ENCODE measurements around the gene MMP15. TPM values are rescaled to one million over a fixed set of nuclear protein-coding genes. Genes with fewer than 3 reads are reported as not detected.
A peak's percentile ranks its signal among the peaks of the same experiment; 100 is the strongest.

Gene MMP15
- total and polyA plus RNA-seq, 9 donors = 0.86 to 6.7 (median 2.6) TPM

DNA sequence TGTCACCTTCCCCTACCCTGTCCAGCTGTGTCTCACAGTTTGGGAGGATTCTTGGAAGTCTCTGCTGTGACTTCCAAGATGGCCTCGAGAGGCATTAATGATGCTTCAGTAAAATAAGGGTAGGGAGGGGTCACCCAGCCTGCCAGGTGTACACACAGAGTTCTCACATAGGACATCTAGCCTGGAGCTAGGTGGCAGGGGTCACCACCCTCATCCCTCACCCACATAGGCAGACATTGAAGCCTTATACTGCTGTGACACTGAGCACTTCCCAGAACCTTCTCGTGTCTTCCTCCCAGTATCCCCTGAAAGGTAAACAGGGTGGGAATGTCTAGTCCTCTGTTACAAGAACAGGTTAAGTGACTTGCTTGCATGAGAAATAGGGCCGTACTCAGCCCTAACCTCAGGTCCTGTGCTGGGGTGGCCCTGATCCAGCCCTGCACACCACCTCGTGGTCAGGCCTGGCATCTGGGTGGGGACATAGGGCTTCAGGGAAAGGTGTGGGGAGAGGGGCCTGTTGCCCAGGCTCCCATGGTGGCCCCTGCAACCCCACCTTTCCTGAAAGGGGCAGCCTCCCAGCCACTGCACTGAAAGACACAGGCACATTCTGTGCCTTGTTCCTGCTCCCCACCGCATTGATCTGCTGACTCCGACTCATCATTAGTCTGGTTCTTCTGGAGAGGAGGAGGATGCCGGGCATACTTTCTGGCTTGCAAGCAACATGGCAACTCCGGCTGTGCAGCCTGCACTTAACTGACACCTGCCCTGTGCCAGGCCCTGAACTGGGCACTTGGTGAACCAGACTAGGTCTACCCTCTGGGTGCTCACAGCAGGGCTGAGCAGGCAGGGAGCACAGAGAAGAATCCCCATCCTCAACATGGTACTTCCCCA lies 3.6 kb upstream of the MMP15 start:
- Histone ChIP-seq H3K4me1 (ENCODE audit: insufficient read depth) (peaks cover 9% of the 10 kb centered on the region), H3K27ac (no peak overlapping the region)
- intact Hi-C loops (cut with DNase I) = loop anchor here (5.0 to 10.0 kb wide), 4 partner anchors 100 to 473 kb away; partner anchors contain the start of genes CSNK2A2 (in 2 of the 4) and CFAP20 (in 1 of the 4)

GRCh38 chr16:58022601-58023371 lies 2.8 kb upstream of the MMP15 start:
- H3K36me3 ChIP-seq = no peaks in the 10 kb centered on the region
- peak; percentile 73 to 88 (median 81) for DNase-seq
- H3K4me1 ChIP-seq (ENCODE audit: insufficient read depth) = peaks cover 11% of the 10 kb centered on the region
- TF ChIP-seq POLR2A (IDR thresholded peaks at IDR 0.05) (no peak), EP300 (IDR thresholded peaks at IDR 0.05) (no peak), CTCF (IDR thresholded peaks at IDR 0.05) (no peak)
- no peaks in the 10 kb centered on the region for H3K9me3 ChIP-seq
- H3K27me3 ChIP-seq = no peaks in the 10 kb centered on the region
- H3K27ac ChIP-seq = no peak overlapping the region
- H3K4me3 ChIP-seq = no peak overlapping the region
- intact Hi-C loops (cut with DNase I) = loop anchor here (5.0 to 10.0 kb wide), 4 partner anchors 100 to 472 kb away; partner anchors contain the start of genes CSNK2A2 (in 2 of the 4) and CFAP20 (in 1 of the 4)
- WGBS, 3 donors = 5 to 11% (median 9%) methylated on average over 18 of the region's 18 CpGs

More for the DNA sequence above, 3.6 kb upstream of the MMP15 start:
- no peak for TF ChIP-seq EP300 (IDR thresholded peaks at IDR 0.05)
- no peaks in the 10 kb centered on the region for H3K27me3 ChIP-seq
- no peak for DNase-seq
- no peaks in the 10 kb centered on the region for H3K36me3 ChIP-seq
- H3K4me3 ChIP-seq = no peak overlapping the region
- H3K9me3 ChIP-seq = no peaks in the 10 kb centered on the region
- 68 to 83% (median 76%) methylated on average over 8 of the region's 8 CpGs for WGBS, 3 donors

DNA sequence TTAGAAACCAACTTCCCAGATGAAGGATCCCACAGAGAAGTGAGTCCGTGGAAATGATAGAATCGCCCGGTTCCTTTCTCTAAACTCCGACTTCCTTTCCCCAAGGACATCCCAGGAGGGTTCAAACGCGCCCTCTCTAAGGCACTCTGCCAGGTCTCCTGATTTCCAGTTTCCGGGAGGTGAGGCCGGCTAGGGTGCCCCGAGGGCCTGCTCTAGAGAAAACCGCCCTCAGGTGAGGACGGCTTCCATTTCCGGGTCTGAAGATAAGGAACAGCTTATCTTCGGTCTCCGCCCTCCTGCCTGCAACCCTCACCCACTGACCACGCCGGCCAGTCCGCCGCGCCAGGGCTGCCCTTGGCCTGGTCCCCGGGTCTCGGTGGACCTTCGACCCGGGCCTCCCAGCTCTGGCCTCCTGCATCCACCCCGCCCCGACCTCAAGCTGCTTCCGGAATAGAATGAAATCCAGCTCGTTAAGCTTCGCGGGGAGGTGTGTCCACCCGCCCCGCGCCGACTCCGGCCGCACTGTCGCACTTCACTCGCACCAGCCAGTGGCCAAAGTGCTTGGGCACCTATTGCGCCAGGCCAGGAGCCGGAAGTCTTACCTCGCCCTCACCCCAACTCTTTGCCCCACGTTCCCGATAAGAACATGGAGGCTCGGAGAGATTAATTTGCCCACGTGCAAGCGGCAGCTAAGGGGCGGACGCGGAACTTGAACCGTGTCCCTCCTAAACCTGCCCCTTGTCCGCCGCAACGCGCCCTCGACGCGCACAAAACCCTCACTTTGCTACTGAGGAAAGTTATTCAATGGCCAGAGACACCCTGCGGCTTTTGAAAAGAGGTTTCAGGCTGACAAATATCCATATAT lies 836 bp upstream of the MMP15 start:
- Histone ChIP-seq H3K36me3 (no peaks in the 10 kb centered on the region), H3K4me1 (ENCODE audit: insufficient read depth) (peaks cover 11% of the 10 kb centered on the region), H3K4me3 (peak overlapping the region; percentile 56), H3K27ac (no peak overlapping the region), H3K27me3 (no peaks in the 10 kb centered on the region), H3K9me3 (no peaks in the 10 kb centered on the region)
- no peak for TF ChIP-seq EP300 (IDR thresholded peaks at IDR 0.05)
- no peak for TF ChIP-seq POLR2A (IDR thresholded peaks at IDR 0.05)
- no peak for TF ChIP-seq CTCF (IDR thresholded peaks at IDR 0.05)
- WGBS, 3 donors = 5 to 7% (median 6%) methylated on average over 45 to 57 of the region's 57 CpGs
- intact Hi-C loops (cut with DNase I) = loop anchor here (5.0 to 10.0 kb wide), 5 partner anchors 88 to 470 kb away; partner anchors contain the start of genes CFAP20 (in 2 of the 4) and CSNK2A2 (in 2 of the 4)
- DNase-seq = peak in 1 of 5 donors; percentile 31

GRCh38 chr16:58026139-58026704 lies 668 bp downstream of the MMP15 start:
- peak overlapping the region; percentile 56 for H3K4me3 ChIP-seq
- WGBS, 3 donors = 0% methylated on average over 5 to 65 of the region's 65 CpGs
- intact Hi-C loops (cut with DNase I) = loop anchor here (5.0 to 10.0 kb wide), 4 partner anchors 86 to 469 kb away; partner anchors contain the start of genes CSNK2A2 (in 2 of the 4) and CFAP20 (in 1 of the 4)
- TF ChIP-seq CTCF (IDR thresholded peaks at IDR 0.05) = no peak
- TF ChIP-seq EP300 (IDR thresholded peaks at IDR 0.05) = no peak
- TF ChIP-seq POLR2A (IDR thresholded peaks at IDR 0.05) = no peak
- no peaks in the 10 kb centered on the region for H3K27me3 ChIP-seq
- H3K36me3 ChIP-seq = no peaks in the 10 kb centered on the region
- peaks cover 11% of the 10 kb centered on the region for H3K4me1 ChIP-seq (ENCODE audit: insufficient read depth)
- no peaks in the 10 kb centered on the region for H3K9me3 ChIP-seq
- DNase-seq = peak; percentile 22 to 68 (median 55)
- H3K27ac ChIP-seq = peak overlapping the region in 1 of 2 donors; percentile 40
